ENCODE results near the gene NUDT4. TPM values are rescaled to one million over a fixed set of nuclear protein-coding genes. Genes with fewer than 3 reads are reported as not detected.
A peak's percentile ranks its signal among the peaks of the same experiment; 100 is the strongest.

Gene NUDT4
- total and polyA plus RNA-seq, 9 of the 15 experiments (the other 6 are each of a cell fraction or from before 2014, with no cell fraction given) = 38.1 to 164 (median 99.2) TPM

- TF ChIP-seq UBTF (IDR thresholded peaks at IDR 0.05; ENCODE audit: borderline replicate concordance in 1 of 2, low read depth in 2 of 2, low read length in 2 of 2) (peak in 1 of 2 experiments; percentile 62; a peak in 1 of 4 replicates), POLR2B (IDR thresholded peaks at IDR 0.05; ENCODE audit: low read depth, partially characterized antibody) (peak; percentile 5), CHD1 (IDR thresholded peaks at IDR 0.05; ENCODE audit: low read length) (no peak), XRCC4 (IDR thresholded peaks at IDR 0.05; ENCODE audit: extremely low read depth, insufficient read depth, insufficient read length) (no peak), SAFB (IDR thresholded peaks at IDR 0.05; ENCODE audit: borderline replicate concordance, low read depth, low read length) (no peak), CSDE1 (IDR thresholded peaks at IDR 0.05) (no peak), KDM5B (IDR thresholded peaks at IDR 0.05; ENCODE audit: insufficient replicate concordance, low read depth, low read length) (peak; percentile 34), PHF21A (IDR thresholded peaks at IDR 0.05; ENCODE audit: borderline replicate concordance, low read depth) (0 out of 2 replicates have a peak, but pooled peaks have one; percentile 0), PREB (CRISPR knock-in tag; IDR thresholded peaks at IDR 0.05) (0 out of 2 replicates have a peak, but pooled peaks have one; percentile 33), RAD21 (CRISPR knock-in tag; conservative IDR thresholded peaks at IDR 0.05 in 1 of 2, IDR thresholded peaks at IDR 0.05 in 1 of 2) (no peak), IRF1 (CRISPR knock-in tag; IDR thresholded peaks at IDR 0.05; ENCODE audit: borderline replicate concordance) (0 out of 2 replicates have a peak, but pooled peaks have one; percentile 43), FOXP1 (CRISPR knock-in tag; IDR thresholded peaks at IDR 0.05) (0 out of 2 replicates have a peak, but pooled peaks have one; percentile 65), ID3 (CRISPR knock-in tag; IDR thresholded peaks at IDR 0.05) (no peak), ID3 (tag; IDR thresholded peaks at IDR 0.05) (peak; percentile 44; the same call in 1 of the 2 replicates), ZNF57 (CRISPR knock-in tag; IDR thresholded peaks at IDR 0.05) (peak; percentile 36; the same call in 1 of the 2 replicates), EGR1 (conservative IDR thresholded peaks at IDR 0.05) (no peak), EP300 (IDR thresholded peaks at IDR 0.05; ENCODE audit: low read length) (no peak), NRF1 (conservative IDR thresholded peaks at IDR 0.05 in 1 of 2, IDR thresholded peaks at IDR 0.05 in 1 of 2) (no peak; a peak in 1 of 4 replicates), USF1 (CRISPR knock-in tag; IDR thresholded peaks at IDR 0.05) (peak; percentile 38; the same call in 1 of the 2 replicates)
These were observed 65.0 kb downstream of the NUDT4 start (continued) for GRCh38 chr12:93442411-93443340.
